ENCODE measurements around the gene TAPT1.

The TAPT1 gene

DNA sequence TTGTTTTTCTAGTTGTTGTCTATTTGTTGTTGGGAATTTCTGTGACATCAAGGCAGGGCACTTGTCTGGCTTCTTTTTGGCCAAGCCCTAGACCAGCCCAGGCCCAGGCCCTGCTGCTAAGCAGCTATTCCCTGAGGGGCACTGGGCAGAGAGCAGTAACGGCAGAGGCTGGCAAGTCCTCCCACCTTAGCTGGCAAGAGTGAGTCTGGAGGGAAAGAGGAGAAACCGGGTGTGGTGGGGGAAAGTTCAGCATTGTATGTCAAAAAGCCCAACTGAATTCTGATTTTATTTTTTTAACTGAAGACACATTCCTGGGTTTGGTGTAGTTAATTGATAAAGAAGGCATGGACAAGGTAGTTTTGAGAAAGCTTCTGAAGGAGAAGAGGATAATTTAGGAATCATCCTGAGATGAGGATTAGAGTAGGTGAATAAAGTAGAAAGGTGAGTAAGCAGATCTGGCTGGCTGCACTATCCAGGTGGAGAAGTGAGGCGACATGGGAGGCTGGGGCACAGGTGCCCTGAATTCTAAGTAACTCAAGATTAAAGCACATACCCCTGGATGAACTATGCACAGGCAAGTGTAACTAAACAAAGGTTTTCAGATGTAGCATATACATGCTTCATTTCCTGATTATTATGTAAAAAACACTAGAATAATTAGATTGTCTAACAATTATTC is 57.4 kb downstream of the TAPT1 start:
- Histone ChIP-seq H3K4me2 (no peak overlapping the region), H2AFZ (ENCODE audit: low read depth) (no peak overlapping the region), H3K79me2 (ENCODE audit: insufficient read depth, low read depth) (no peaks in the 10 kb centered on the region), H3K36me3 (ENCODE audit: insufficient read depth) (no peaks in the 10 kb centered on the region), H3K9ac (no peak overlapping the region), H3K4me3 (IDR thresholded peaks at IDR 0.05; ENCODE audit: insufficient read depth, low read depth, low read length) (no peak overlapping the region), H3K27me3 (ENCODE audit: insufficient read depth, low read depth) (no peaks in the 10 kb centered on the region), H3K27ac (no peak overlapping the region), H3K4me1 (ENCODE audit: low read depth, poor library complexity, severe bottlenecking) (no peaks in the 10 kb centered on the region), H4K20me1 (ENCODE audit: insufficient read depth) (no peaks in the 10 kb centered on the region)
- TF ChIP-seq, protein P1, sequence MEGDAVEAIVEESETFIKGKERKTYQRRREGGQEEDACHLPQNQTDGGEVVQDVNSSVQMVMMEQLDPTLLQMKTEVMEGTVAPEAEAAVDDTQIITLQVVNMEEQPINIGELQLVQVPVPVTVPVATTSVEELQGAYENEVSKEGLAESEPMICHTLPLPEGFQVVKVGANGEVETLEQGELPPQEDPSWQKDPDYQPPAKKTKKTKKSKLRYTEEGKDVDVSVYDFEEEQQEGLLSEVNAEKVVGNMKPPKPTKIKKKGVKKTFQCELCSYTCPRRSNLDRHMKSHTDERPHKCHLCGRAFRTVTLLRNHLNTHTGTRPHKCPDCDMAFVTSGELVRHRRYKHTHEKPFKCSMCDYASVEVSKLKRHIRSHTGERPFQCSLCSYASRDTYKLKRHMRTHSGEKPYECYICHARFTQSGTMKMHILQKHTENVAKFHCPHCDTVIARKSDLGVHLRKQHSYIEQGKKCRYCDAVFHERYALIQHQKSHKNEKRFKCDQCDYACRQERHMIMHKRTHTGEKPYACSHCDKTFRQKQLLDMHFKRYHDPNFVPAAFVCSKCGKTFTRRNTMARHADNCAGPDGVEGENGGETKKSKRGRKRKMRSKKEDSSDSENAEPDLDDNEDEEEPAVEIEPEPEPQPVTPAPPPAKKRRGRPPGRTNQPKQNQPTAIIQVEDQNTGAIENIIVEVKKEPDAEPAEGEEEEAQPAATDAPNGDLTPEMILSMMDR (conservative IDR thresholded peaks at IDR 0.05; ENCODE audit: low read depth, low read length) = no peak

DNA sequence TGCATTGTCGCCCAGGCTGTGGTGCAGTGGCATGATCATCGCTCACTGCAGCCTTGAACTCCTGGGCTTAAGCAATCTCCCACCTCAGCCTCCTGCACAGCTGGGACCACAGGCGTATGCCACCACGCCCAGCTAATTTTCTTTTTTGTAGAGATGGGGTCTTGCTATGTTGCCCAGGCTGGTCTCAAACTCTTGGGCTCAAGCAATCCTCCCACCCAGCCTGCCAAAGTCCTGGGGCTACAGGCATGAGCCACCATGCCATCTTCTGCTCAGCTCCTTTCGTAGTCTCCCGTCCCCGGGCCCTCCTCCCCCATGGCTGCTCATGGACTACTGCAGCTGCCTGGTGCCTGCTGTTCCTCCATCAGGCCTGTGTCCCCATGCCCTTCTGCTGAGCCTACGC is 58.1 kb downstream of the TAPT1 start:
- Histone ChIP-seq H3K9ac (no peak overlapping the region), H3K27me3 (ENCODE audit: insufficient read depth, low read depth) (no peaks in the 10 kb centered on the region), H3K4me1 (ENCODE audit: low read depth, poor library complexity, severe bottlenecking) (no peaks in the 10 kb centered on the region), H2AFZ (ENCODE audit: low read depth) (no peak overlapping the region), H3K79me2 (ENCODE audit: insufficient read depth, low read depth) (no peaks in the 10 kb centered on the region), H3K27ac (no peak overlapping the region), H3K4me2 (no peak overlapping the region), H3K36me3 (ENCODE audit: insufficient read depth) (no peaks in the 10 kb centered on the region), H3K4me3 (IDR thresholded peaks at IDR 0.05; ENCODE audit: insufficient read depth, low read depth, low read length) (no peak overlapping the region), H4K20me1 (ENCODE audit: insufficient read depth) (no peaks in the 10 kb centered on the region)
- TF ChIP-seq, protein P1 (conservative IDR thresholded peaks at IDR 0.05; ENCODE audit: low read depth, low read length) = no peak

DNA sequence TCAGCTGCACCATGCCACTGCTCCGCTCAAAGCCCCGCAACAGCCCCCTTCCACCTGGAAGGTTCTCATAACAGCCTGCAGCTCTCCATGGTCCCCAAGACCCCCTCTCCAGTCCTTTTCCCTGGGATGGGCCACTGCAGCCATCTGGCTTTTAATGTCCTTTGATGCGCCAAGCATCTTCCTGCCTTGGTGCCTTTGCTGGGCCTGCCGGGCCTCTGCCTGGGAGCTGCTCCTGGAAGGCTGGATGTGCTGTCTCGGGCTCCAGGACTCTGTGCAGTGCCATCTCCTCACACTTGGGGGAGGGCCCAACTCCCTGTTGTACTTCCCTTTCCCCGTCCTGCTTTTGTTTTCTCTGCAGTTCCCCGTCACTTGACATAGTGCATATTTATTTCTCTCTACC is 60.3 kb downstream of the TAPT1 start:
- H3K4me1 ChIP-seq (ENCODE audit: low read depth, poor library complexity, severe bottlenecking) = no peaks in the 10 kb centered on the region
- no peaks in the 10 kb centered on the region for H4K20me1 ChIP-seq (ENCODE audit: insufficient read depth)
- no peaks in the 10 kb centered on the region for H3K79me2 ChIP-seq (ENCODE audit: insufficient read depth, low read depth)
- no peak overlapping the region for H3K9ac ChIP-seq
- H3K4me3 ChIP-seq (IDR thresholded peaks at IDR 0.05; ENCODE audit: insufficient read depth, low read depth, low read length) = no peak overlapping the region
- H2AFZ ChIP-seq (ENCODE audit: low read depth) = no peak overlapping the region
- H3K4me2 ChIP-seq = no peak overlapping the region
- H3K27me3 ChIP-seq (ENCODE audit: insufficient read depth, low read depth) = no peaks in the 10 kb centered on the region
- H3K27ac ChIP-seq = no peak overlapping the region
- H3K36me3 ChIP-seq (ENCODE audit: insufficient read depth) = no peaks in the 10 kb centered on the region
- TF ChIP-seq, protein P1 (conservative IDR thresholded peaks at IDR 0.05; ENCODE audit: low read depth, low read length) = no peak

DNA sequence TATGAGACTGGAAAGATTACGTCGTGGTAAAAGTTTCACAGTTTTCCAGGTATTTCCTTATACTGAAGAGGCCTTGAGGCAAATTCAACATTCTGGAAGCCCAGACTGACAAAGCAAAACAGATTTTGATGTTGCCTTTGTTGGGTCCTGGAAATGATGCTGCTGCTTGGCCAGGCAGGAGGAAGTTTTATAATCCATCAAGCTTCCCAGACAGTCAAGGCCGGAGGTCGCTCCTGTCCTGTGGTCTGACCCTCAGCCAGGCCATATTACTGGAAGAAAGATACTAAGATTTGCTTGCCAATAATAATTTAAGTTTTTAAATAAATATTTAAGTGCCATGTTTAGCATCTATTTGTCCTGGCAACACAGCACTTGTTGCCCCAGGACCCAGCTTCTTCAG is 63.4 kb downstream of the TAPT1 start:
- no peaks in the 10 kb centered on the region for H3K36me3 ChIP-seq (ENCODE audit: insufficient read depth)
- H3K4me1 ChIP-seq (ENCODE audit: low read depth, poor library complexity, severe bottlenecking) = no peaks in the 10 kb centered on the region
- TF ChIP-seq, protein P1 (conservative IDR thresholded peaks at IDR 0.05; ENCODE audit: low read depth, low read length) = no peak

More for the DNA sequence above, 63.4 kb downstream of the TAPT1 start:
- H4K20me1 ChIP-seq (ENCODE audit: insufficient read depth) = no peaks in the 10 kb centered on the region
- H3K4me3 ChIP-seq (IDR thresholded peaks at IDR 0.05; ENCODE audit: insufficient read depth, low read depth, low read length) = no peak overlapping the region
- no peaks in the 10 kb centered on the region for H3K79me2 ChIP-seq (ENCODE audit: insufficient read depth, low read depth)
- no peak overlapping the region for H3K4me2 ChIP-seq
- no peak overlapping the region for H3K27ac ChIP-seq
- no peak overlapping the region for H3K9ac ChIP-seq
- H3K27me3 ChIP-seq (ENCODE audit: insufficient read depth, low read depth) = no peaks in the 10 kb centered on the region
- H2AFZ ChIP-seq (ENCODE audit: low read depth) = no peak overlapping the region
